Measurements from ENCODE around the gene CD1E.

Gene CD1E

GRCh38 chr1:158327481-158327880, 26.2 kb upstream of the CD1E start:
- DNase-seq (ENCODE audit: low read depth): no peak
- TF ChIP-seq MYC (IDR thresholded peaks at IDR 0.05; ENCODE audit: low read depth, low read length) (no peak), MAX (IDR thresholded peaks at IDR 0.05; ENCODE audit: low read depth, low read length) (no peak), POLR2A (IDR thresholded peaks at IDR 0.05; ENCODE audit: extremely low read depth, insufficient read length) (no peak), CTCF (IDR thresholded peaks at IDR 0.05; ENCODE audit: low read depth, low read length) (no peak)
- no peak overlapping the region for H3K4me3 ChIP-seq (ENCODE audit: low read depth, low read length)

GRCh38 chr1:158328426-158328825, 25.3 kb upstream of the CD1E start:
- no peak overlapping the region for H3K4me3 ChIP-seq (ENCODE audit: low read depth, low read length)
- DNase-seq (ENCODE audit: low read depth): no peak

GRCh38 chr1:158329300-158329699, 24.4 kb upstream of the CD1E start:
- TF ChIP-seq POLR2A (IDR thresholded peaks at IDR 0.05; ENCODE audit: extremely low read depth, insufficient read length) (no peak), CTCF (IDR thresholded peaks at IDR 0.05; ENCODE audit: low read depth, low read length) (no peak), MAX (IDR thresholded peaks at IDR 0.05; ENCODE audit: low read depth, low read length) (no peak), MYC (IDR thresholded peaks at IDR 0.05; ENCODE audit: low read depth, low read length) (no peak)
- DNase-seq (ENCODE audit: low read depth): no peak
- no peak overlapping the region for H3K4me3 ChIP-seq (ENCODE audit: low read depth, low read length)

More at GRCh38 chr1:158328426-158328825, 25.3 kb upstream of the CD1E start:
- TF ChIP-seq MAX (IDR thresholded peaks at IDR 0.05; ENCODE audit: low read depth, low read length) (no peak), POLR2A (IDR thresholded peaks at IDR 0.05; ENCODE audit: extremely low read depth, insufficient read length) (no peak)

GRCh38 chr1:158329733-158330132, 24.0 kb upstream of the CD1E start:
- no peak for TF ChIP-seq MYC (IDR thresholded peaks at IDR 0.05; ENCODE audit: low read depth, low read length)
- peak; percentile 49 for TF ChIP-seq CTCF (IDR thresholded peaks at IDR 0.05; ENCODE audit: low read depth, low read length)
- no peak for TF ChIP-seq MAX (IDR thresholded peaks at IDR 0.05; ENCODE audit: low read depth, low read length)

GRCh38 chr1:158330391-158331105, 23.1 kb upstream of the CD1E start:
- DNase-seq (ENCODE audit: low read depth): no peak
- TF ChIP-seq MYC (IDR thresholded peaks at IDR 0.05; ENCODE audit: low read depth, low read length): no peak
- TF ChIP-seq MAX (IDR thresholded peaks at IDR 0.05; ENCODE audit: low read depth, low read length): no peak
- TF ChIP-seq CTCF (IDR thresholded peaks at IDR 0.05; ENCODE audit: low read depth, low read length): no peak
- TF ChIP-seq POLR2A (IDR thresholded peaks at IDR 0.05; ENCODE audit: extremely low read depth, insufficient read length): no peak
- H3K4me3 ChIP-seq (ENCODE audit: low read depth, low read length): no peak overlapping the region

More at GRCh38 chr1:158329733-158330132, 24.0 kb upstream of the CD1E start:
- no peak overlapping the region for H3K4me3 ChIP-seq (ENCODE audit: low read depth, low read length)
- DNase-seq (ENCODE audit: low read depth): peak; percentile 61

GRCh38 chr1:158331106-158331425, 22.6 kb upstream of the CD1E start:
- no peak for DNase-seq (ENCODE audit: low read depth)
- TF ChIP-seq MAX (IDR thresholded peaks at IDR 0.05; ENCODE audit: low read depth, low read length) (no peak), MYC (IDR thresholded peaks at IDR 0.05; ENCODE audit: low read depth, low read length) (no peak), POLR2A (IDR thresholded peaks at IDR 0.05; ENCODE audit: extremely low read depth, insufficient read length) (no peak), CTCF (IDR thresholded peaks at IDR 0.05; ENCODE audit: low read depth, low read length) (no peak)
- H3K4me3 ChIP-seq (ENCODE audit: low read depth, low read length): no peak overlapping the region

Data from NB4 (cell line).